DND-41 (cell line): ENCODE measurements around the gene ARL5A.

Source experiments
- ATAC-seq: fragments of 200-7000 bp; cut with Tn5 transposase; 3 replicates; pipeline ENCODE4 v1.9.1; 2021; ENCODE audit warnings: low read depth; ENCODE audit not compliant: insufficient read depth
- DNase-seq: peaks from one replicate; pipeline ENCODE4 v3.0.0-alpha.2; 2020
- H2AFZ ChIP-seq: 2 replicates; pipeline ENCODE4 v1.6.0; 2012; ENCODE audit warnings: low read depth, low read length
- H3K27ac ChIP-seq: 2 replicates; pipeline ENCODE4 v1.5.1; 2012; ENCODE audit warnings: low read length, inconsistent platforms
- H3K27me3 ChIP-seq: fragments of 200-600 bp; sonication (generic); 2 replicates; pipeline ENCODE4 v1.6.0; 2012; ENCODE audit warnings: low read length, mild to moderate bottlenecking, inconsistent platforms; ENCODE audit not compliant: insufficient read depth, poor library complexity
- H3K36me3 ChIP-seq: 2 replicates; pipeline ENCODE4 v1.5.1; 2012; ENCODE audit warnings: low read length, inconsistent platforms; ENCODE audit not compliant: insufficient read depth
- H3K4me1 ChIP-seq: 2 replicates; pipeline ENCODE4 v1.5.1; 2012; ENCODE audit warnings: mild to moderate bottlenecking, low read length; ENCODE audit not compliant: insufficient read depth
- H3K4me2 ChIP-seq: 2 replicates; pipeline ENCODE4 v1.6.0; 2012; ENCODE audit warnings: mild to moderate bottlenecking, moderate library complexity, low read length, inconsistent platforms; ENCODE audit not compliant: insufficient read depth
- H3K4me3 ChIP-seq, 2 experiments: fragments of 200-600 bp in 1 of 2; shearing (Covaris generic) in 1 of 2; 2 replicates each; pipeline ENCODE4 v1.5.1; 2012 to 2016; ENCODE audit warnings: inconsistent platforms in 2 of 2, low read length in 2 of 2, mild to moderate bottlenecking in 2 of 2, low read depth in 1 of 2, moderate library complexity in 1 of 2
- H3K79me2 ChIP-seq: 2 replicates; pipeline ENCODE4 v1.6.0; 2012; ENCODE audit warnings: low read length, inconsistent platforms; ENCODE audit not compliant: insufficient read depth
- H3K9ac ChIP-seq: 2 replicates; pipeline ENCODE4 v1.6.0; 2012; ENCODE audit warnings: low read depth, mild to moderate bottlenecking, inconsistent platforms, low read length, moderate library complexity
- H3K9me3 ChIP-seq: 2 replicates; pipeline ENCODE4 v1.5.1; 2012; ENCODE audit warnings: low read length, moderate library complexity, mild to moderate bottlenecking, inconsistent platforms; ENCODE audit not compliant: insufficient read depth, severe bottlenecking
- H4K20me1 ChIP-seq: 2 replicates; pipeline ENCODE4 v1.6.0; 2012; ENCODE audit warnings: low read length; ENCODE audit not compliant: insufficient read depth
- EZH2 ChIP-seq: IDR thresholded peaks from 3 replicates; pipeline ENCODE4 v1.6.1; 2012; ENCODE audit warnings: borderline replicate concordance, low read depth, mild to moderate bottlenecking, moderate library complexity, low read length, inconsistent platforms; ENCODE audit not compliant: severe bottlenecking
- TF ChIP-seq, protein P1 (sequence below): IDR thresholded peaks from 2 replicates; pipeline ENCODE4 v1.5.1; 2012; ENCODE audit warnings: borderline replicate concordance, low read length, moderate library complexity, mild to moderate bottlenecking; ENCODE audit not compliant: poor library complexity, severe bottlenecking; ENCODE audit errors: extremely low read depth

Gene ARL5A

DNA sequence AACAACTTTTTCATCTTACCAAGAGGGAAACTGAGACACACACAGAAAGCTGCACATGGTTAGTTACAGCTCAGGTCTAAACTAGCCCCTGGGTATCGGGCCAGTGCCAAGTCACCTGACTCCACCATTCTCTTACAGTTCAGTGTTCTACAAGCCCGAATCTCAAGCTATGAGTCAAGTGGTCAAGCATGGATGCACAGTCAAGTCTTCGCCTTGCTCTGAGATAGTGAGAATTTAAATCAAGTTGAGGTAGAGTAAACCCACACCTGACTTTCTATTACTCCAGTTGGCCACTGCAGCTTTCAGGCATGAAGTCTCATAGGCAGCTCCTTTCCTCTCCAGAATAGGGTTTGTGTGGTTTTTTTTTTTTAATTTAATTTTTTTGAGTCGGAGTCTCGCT is 34.5 kb upstream of the ARL5A start:
- Histone ChIP-seq H2AFZ (no peak overlapping the region), H4K20me1 (no peaks in the 10 kb centered on the region), H3K4me3 (no peak overlapping the region), H3K9me3 (no peaks in the 10 kb centered on the region), H3K79me2 (no peaks in the 10 kb centered on the region), H3K4me2 (no peak overlapping the region), H3K36me3 (no peaks in the 10 kb centered on the region), H3K4me1 (no peaks in the 10 kb centered on the region), H3K27me3 (no peaks in the 10 kb centered on the region), H3K27ac (no peak overlapping the region), H3K9ac (no peak overlapping the region)
- ATAC-seq (no peak), DNase-seq (no peak)
- no peak for TF ChIP-seq EZH2
- TF ChIP-seq, protein P1, sequence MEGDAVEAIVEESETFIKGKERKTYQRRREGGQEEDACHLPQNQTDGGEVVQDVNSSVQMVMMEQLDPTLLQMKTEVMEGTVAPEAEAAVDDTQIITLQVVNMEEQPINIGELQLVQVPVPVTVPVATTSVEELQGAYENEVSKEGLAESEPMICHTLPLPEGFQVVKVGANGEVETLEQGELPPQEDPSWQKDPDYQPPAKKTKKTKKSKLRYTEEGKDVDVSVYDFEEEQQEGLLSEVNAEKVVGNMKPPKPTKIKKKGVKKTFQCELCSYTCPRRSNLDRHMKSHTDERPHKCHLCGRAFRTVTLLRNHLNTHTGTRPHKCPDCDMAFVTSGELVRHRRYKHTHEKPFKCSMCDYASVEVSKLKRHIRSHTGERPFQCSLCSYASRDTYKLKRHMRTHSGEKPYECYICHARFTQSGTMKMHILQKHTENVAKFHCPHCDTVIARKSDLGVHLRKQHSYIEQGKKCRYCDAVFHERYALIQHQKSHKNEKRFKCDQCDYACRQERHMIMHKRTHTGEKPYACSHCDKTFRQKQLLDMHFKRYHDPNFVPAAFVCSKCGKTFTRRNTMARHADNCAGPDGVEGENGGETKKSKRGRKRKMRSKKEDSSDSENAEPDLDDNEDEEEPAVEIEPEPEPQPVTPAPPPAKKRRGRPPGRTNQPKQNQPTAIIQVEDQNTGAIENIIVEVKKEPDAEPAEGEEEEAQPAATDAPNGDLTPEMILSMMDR = no peak

DNA sequence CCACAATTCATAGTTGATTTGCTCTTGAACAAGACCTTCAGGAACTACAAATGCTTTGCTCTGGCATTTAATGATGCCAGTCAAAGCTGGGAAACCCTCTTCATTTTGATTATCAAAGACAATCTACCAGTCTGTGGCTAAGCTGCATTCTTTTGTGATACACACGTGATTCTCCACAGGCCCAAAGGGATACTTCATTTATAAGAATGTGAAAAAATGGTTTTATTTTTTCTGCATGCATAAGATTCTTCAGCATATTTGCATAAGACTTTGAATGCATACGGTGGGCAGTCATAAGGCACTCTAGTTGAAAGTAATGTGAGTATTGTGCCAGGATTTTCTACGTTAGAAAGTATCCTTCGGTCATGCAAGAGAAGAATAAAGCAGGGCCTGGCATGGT is 33.0 kb upstream of the ARL5A start:
- Histone ChIP-seq H3K36me3 (no peaks in the 10 kb centered on the region), H3K4me3 (no peak overlapping the region), H3K9me3 (no peaks in the 10 kb centered on the region), H4K20me1 (no peaks in the 10 kb centered on the region), H3K27ac (no peak overlapping the region), H3K79me2 (no peaks in the 10 kb centered on the region), H3K4me2 (no peak overlapping the region), H3K4me1 (no peaks in the 10 kb centered on the region), H2AFZ (no peak overlapping the region), H3K27me3 (no peaks in the 10 kb centered on the region), H3K9ac (no peak overlapping the region)
- DNase-seq = no peak
- ATAC-seq = no peak
- TF ChIP-seq, protein P1 = no peak
- TF ChIP-seq EZH2 = no peak

DNA sequence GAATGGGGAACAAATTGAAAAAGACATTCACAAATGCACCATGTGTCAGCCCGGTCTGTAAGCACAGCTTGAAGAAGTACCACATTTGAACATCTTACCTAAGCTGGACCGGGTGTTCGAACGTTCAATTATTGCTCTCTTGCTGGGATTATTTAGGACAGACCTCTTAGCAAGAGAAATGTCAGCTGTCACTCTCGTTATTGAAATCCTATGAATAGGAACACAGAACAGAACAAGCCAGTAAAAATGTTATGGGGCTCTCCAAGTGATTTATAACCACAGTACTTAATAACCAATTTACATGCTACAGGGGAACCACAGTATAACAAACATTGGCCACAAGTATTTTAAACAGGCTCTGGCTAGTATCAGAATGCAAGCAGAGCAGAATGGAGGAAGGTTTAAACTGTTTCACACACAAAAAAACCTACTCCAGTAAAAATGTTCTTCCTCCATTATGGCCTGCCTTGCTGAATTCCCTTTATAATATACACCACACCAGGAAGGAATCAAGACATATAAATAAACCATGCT is 32.5 kb upstream of the ARL5A start:
- H3K27me3 ChIP-seq = no peaks in the 10 kb centered on the region
- no peaks in the 10 kb centered on the region for H3K36me3 ChIP-seq
- H3K4me2 ChIP-seq = no peak overlapping the region
- DNase-seq (no peak), ATAC-seq (no peak)
- no peak overlapping the region for H2AFZ ChIP-seq
- H3K9ac ChIP-seq = no peak overlapping the region
- H3K27ac ChIP-seq = no peak overlapping the region
- no peaks in the 10 kb centered on the region for H3K79me2 ChIP-seq
- H3K9me3 ChIP-seq = no peaks in the 10 kb centered on the region
- H3K4me1 ChIP-seq = no peaks in the 10 kb centered on the region
- H3K4me3 ChIP-seq = no peak overlapping the region
- no peaks in the 10 kb centered on the region for H4K20me1 ChIP-seq
- TF ChIP-seq, protein P1 = no peak
- TF ChIP-seq EZH2 = no peak

DNA sequence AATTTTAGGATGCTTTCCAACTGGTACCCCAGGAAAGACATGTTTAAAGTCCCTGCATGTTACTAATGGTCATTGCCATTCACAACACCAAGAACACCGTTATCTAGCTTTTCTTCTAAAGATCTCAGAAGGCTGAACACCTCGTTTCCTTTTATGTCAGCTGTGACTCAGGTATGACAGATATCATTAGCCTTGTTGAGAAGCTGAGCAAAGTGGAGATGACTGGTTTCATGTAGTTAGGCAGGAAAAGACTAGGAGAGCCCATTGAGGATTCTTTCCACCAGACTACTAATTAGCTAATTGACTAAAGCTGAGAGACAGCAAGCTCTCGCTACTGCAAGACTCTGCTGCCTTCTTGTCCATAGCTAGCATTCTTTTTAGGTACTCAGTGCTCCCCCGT is 32.0 kb upstream of the ARL5A start:
- H3K9ac ChIP-seq = no peak overlapping the region
- no peak overlapping the region for H3K4me3 ChIP-seq
- no peak for ATAC-seq
- H3K79me2 ChIP-seq = no peaks in the 10 kb centered on the region
- H3K27me3 ChIP-seq = no peaks in the 10 kb centered on the region
- H3K27ac ChIP-seq = no peak overlapping the region
- TF ChIP-seq EZH2 = no peak
- TF ChIP-seq, protein P1 = no peak
- no peaks in the 10 kb centered on the region for H3K4me1 ChIP-seq
- H3K4me2 ChIP-seq = no peak overlapping the region
- no peak overlapping the region for H2AFZ ChIP-seq
- no peaks in the 10 kb centered on the region for H3K36me3 ChIP-seq
- no peaks in the 10 kb centered on the region for H3K9me3 ChIP-seq
- no peak for DNase-seq
- no peaks in the 10 kb centered on the region for H4K20me1 ChIP-seq
